Endothelial cell of umbilical vein (primary cell): ENCODE measurements around the gene NUPR2. TPM values are rescaled to one million over a fixed set of nuclear protein-coding genes. Genes with fewer than 3 reads are reported as not detected.
"Not testable (repeated sequence)": the region's sequence is repeated elsewhere in the genome, so short reads cannot be mapped to it uniquely, and the experiment has no call there.

Source experiments
- BruUV-seq: library from RNA; stranded (reverse); fragments of 400-500 nt; replicated peaks from 2 replicates; lab custom pipeline; 2021; lab: Mats Ljungman, UMichigan
- CTCF ChIA-PET: fragments of 300-600, 350-600 bp; sonication (Branson Sonifier 250); formaldehyde crosslinking; loops from one replicate; lab custom pipeline; 2021; ENCODE audit warnings: antibody characterized with exemption, inconsistent platforms; lab: Charles Lee
- POLR2A ChIA-PET: fragments of 300-600, 350-600 bp; sonication (Branson Sonifier 250); formaldehyde crosslinking; loops from one replicate; lab custom pipeline; 2021; ENCODE audit warnings: antibody characterized with exemption, inconsistent platforms; lab: Charles Lee
- DNase-seq: peaks from one replicate; pipeline ENCODE4 v3.0.0-alpha.2; 2011; ENCODE audit warnings: low read depth, low spot score
- FAIRE-seq: peaks from 2 replicates; lab custom pipeline; 2011; peaks lifted over from hg19 to GRCh38; lab: Jason Lieb, UNC
- H2AFZ ChIP-seq: 2 replicates; pipeline ENCODE4 v1.6.0; 2012; ENCODE audit warnings: low read depth, low read length, control low read depth, inconsistent platforms
- H3K27ac ChIP-seq: 2 replicates; pipeline ENCODE4 v1.5.1; 2011; ENCODE audit warnings: low read depth, mild to moderate bottlenecking, control low read depth, low read length, moderate library complexity; ENCODE audit not compliant: insufficient read depth
- H3K27me3 ChIP-seq, 2 experiments: 2 replicates each; pipeline versions ENCODE4 v1.6.0 to v1.6.1; 2011; ENCODE audit warnings: low read length in 2 of 2, mixed read lengths in 1 of 2; ENCODE audit not compliant: control insufficient read depth in 2 of 2, insufficient read depth in 2 of 2
- H3K36me3 ChIP-seq, 2 experiments: 2 replicates in 1 of 2; 3 replicates in 1 of 2; pipeline ENCODE4 v1.5.1; 2011; ENCODE audit warnings: low read length in 2 of 2, mild to moderate bottlenecking in 1 of 2, moderate library complexity in 1 of 2; ENCODE audit not compliant: control insufficient read depth in 2 of 2, insufficient read depth in 2 of 2; ENCODE audit errors: extremely low read depth in 1 of 2
- H3K4me1 ChIP-seq: 3 replicates; pipeline ENCODE4 v1.5.1; 2011; ENCODE audit warnings: mild to moderate bottlenecking, low read length; ENCODE audit not compliant: control insufficient read depth, insufficient read depth; ENCODE audit errors: extremely low read depth
- H3K4me2 ChIP-seq: 2 replicates; pipeline ENCODE4 v1.6.1; 2011; ENCODE audit warnings: low read length, control low read depth, mixed read lengths; ENCODE audit not compliant: insufficient read depth
- H3K4me3 ChIP-seq, 3 experiments: fragments of 200-600 bp in 1 of 3; sonication (generic), shearing (Covaris generic) in 1 of 3; replicated peaks in 1 of 3; 2 replicates each; pipeline ENCODE4 v1.5.1; 2011 to 2016; ENCODE audit warnings: control low read depth in 3 of 3, low read length in 3 of 3, mild to moderate bottlenecking in 2 of 3, inconsistent platforms in 1 of 3, low read depth in 1 of 3, moderate library complexity in 1 of 3; ENCODE audit not compliant: insufficient read depth in 1 of 3
- H3K79me2 ChIP-seq: 2 replicates; pipeline ENCODE4 v1.6.0; 2012; ENCODE audit warnings: low read length, inconsistent platforms; ENCODE audit not compliant: control insufficient read depth, insufficient read depth
- H3K9ac ChIP-seq: replicated peaks from 2 replicates; pipeline ENCODE3; 2011; ENCODE audit warnings: low read length, control low read depth; ENCODE audit not compliant: insufficient read depth; ENCODE audit errors: extremely low read depth
- H3K9me1 ChIP-seq: replicated peaks from 3 replicates; pipeline ENCODE4 v1.6.0; 2011; ENCODE audit warnings: mild to moderate bottlenecking, low read length; ENCODE audit not compliant: control insufficient read depth, insufficient read depth; ENCODE audit errors: extremely low read depth
- H3K9me3 ChIP-seq: replicated peaks from 2 replicates; pipeline ENCODE4 v1.5.1; 2012; ENCODE audit warnings: low read length, inconsistent platforms; ENCODE audit not compliant: control insufficient read depth, insufficient read depth
- H4K20me1 ChIP-seq: replicated peaks from 2 replicates; pipeline ENCODE3; 2011; ENCODE audit warnings: mild to moderate bottlenecking, low read length; ENCODE audit not compliant: control insufficient read depth, insufficient read depth; ENCODE audit errors: extremely low read depth
- MYC ChIP-seq: IDR thresholded peaks from one replicate; pipeline ENCODE4 v1.6.1; 2011; ENCODE audit warnings: mild to moderate bottlenecking, low read depth, low read length
- POLR2A ChIP-seq: IDR thresholded peaks from 2 replicates; pipeline ENCODE4 v1.6.1; 2012; ENCODE audit warnings: low read depth, mild to moderate bottlenecking, control low read depth, low read length
- POLR2AphosphoS5 ChIP-seq: IDR thresholded peaks from 2 replicates; pipeline ENCODE4 v1.6.1; 2012; ENCODE audit warnings: low read depth, mild to moderate bottlenecking, control low read depth, low read length, moderate library complexity; ENCODE audit not compliant: insufficient read depth
- dilution Hi-C: fragments of 300-500 bp; cut with MboI; formaldehyde crosslinking; loops from one replicate; pipeline ENCODE4 v1.15.0; 2019; ENCODE audit warnings: low sequenced_read_pairs; ENCODE audit not compliant: extremely low pct_ligation_motif_present
- intact Hi-C: fragments of 100-400 bp; cut with micrococcal nuclease; formaldehyde crosslinking; loops from one replicate; pipeline ENCODE4 v1.10.0; 2022
- polyA plus RNA-seq, 4 experiments: library from polyadenylated mRNA; depleted of rRNA in 3 of 4; stranded (reverse) in 3 of 4; unstranded in 1 of 4; fragments of >200 nt; gene quantifications; 2 replicates each; pipeline versions ENCODE4 v1.2.1 to v1.2.3, GENCODE V29; 2011 to 2012; ENCODE audit warnings: missing spikeins in 1 of 4
- total RNA-seq: library from RNA; stranded (reverse); gene quantifications from 2 replicates; pipeline ENCODE4 v1.2.3, GENCODE V29; 2021
- TF ChIP-seq, protein P1 (sequence below), 2 donors: IDR thresholded peaks; 1 replicate in 1 of 2; 2 replicates in 1 of 2; pipeline ENCODE4 v1.5.1; 2011; ENCODE audit warnings: low read length in 2 of 2, mild to moderate bottlenecking in 2 of 2, moderate library complexity in 2 of 2, control low read depth in 1 of 2, inconsistent platforms in 1 of 2, low read depth in 1 of 2; ENCODE audit not compliant: insufficient read depth in 1 of 2; ENCODE audit errors: extremely low read depth in 1 of 2

Gene NUPR2
- total and polyA plus RNA-seq, 2 donors (not counting 3 experiments of a cell fraction or from before 2014, with no cell fraction given): not detected

DNA sequence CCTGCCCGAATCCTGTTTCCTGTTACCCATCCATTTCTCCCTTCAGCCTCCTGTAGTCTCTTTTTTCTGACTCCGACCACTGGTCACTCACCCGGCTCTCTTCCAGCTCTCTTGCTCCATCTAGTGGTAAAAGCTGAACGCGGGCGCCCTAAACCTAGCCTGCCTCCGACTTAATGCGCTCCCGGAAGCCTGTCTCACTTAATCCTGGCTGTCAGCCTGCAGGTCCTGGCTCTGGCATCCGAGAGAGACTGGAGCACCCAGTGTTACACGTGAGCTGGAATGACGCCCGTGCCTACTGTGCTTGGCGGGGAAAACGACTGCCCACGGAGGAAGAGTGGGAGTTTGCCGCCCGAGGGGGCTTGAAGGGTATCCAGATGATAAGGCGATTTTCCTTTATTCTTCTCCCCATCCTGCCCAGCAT lies 41.8 kb downstream of the NUPR2 start:
- intact Hi-C loops (loop anchor here (1.0 to 5.0 kb wide), 4 partner anchors 70 to 433 kb away; partner anchors contain the start of genes NIPSNAP2 and ZNF713), dilution Hi-C loops (no loop called here)
- FAIRE-seq (peak; percentile 95), DNase-seq (peak; percentile 91)
- Histone ChIP-seq H3K9ac (no peak overlapping the region), H3K36me3 (peaks cover 0 to 3% of the 10 kb centered on the region in 2 experiments), H3K9me3 (no peaks in the 10 kb centered on the region), H3K4me3 (no peak overlapping the region), H3K4me2 (no peak overlapping the region), H3K27me3 (no peaks in the 10 kb centered on the region), H3K4me1 (peaks cover 12% of the 10 kb centered on the region), H2AFZ (no peak overlapping the region), H3K79me2 (no peaks in the 10 kb centered on the region), H4K20me1 (no peaks in the 10 kb centered on the region), H3K9me1 (no peaks in the 10 kb centered on the region), H3K27ac (no peak overlapping the region)
- no TSS peak for BruUV-seq
- CTCF ChIA-PET: interaction anchor here (0.8 to 5.2 kb wide), 23 partner anchors 9 to 651 kb away, joined by 3 to 100 read pairs (median 6); partner anchors contain the start of genes CCT6A, CHCHD2, NIPSNAP2 and PHKG1
- POLR2A ChIA-PET: interaction anchor here (0.8 to 1.5 kb wide), 2 partner anchors 12 to 23 kb away, joined by 3 to 8 read pairs; partner anchors contain the start of genes CCT6A and PSPH
- TF ChIP-seq, protein P1, sequence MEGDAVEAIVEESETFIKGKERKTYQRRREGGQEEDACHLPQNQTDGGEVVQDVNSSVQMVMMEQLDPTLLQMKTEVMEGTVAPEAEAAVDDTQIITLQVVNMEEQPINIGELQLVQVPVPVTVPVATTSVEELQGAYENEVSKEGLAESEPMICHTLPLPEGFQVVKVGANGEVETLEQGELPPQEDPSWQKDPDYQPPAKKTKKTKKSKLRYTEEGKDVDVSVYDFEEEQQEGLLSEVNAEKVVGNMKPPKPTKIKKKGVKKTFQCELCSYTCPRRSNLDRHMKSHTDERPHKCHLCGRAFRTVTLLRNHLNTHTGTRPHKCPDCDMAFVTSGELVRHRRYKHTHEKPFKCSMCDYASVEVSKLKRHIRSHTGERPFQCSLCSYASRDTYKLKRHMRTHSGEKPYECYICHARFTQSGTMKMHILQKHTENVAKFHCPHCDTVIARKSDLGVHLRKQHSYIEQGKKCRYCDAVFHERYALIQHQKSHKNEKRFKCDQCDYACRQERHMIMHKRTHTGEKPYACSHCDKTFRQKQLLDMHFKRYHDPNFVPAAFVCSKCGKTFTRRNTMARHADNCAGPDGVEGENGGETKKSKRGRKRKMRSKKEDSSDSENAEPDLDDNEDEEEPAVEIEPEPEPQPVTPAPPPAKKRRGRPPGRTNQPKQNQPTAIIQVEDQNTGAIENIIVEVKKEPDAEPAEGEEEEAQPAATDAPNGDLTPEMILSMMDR (IDR thresholded peaks at IDR 0.05; ENCODE audit: extremely low read depth in 1 of 2, insufficient read depth in 1 of 2, low read depth in 1 of 2, low read length in 2 of 2): peak; percentile 91 to 95
- TF ChIP-seq MYC (no peak), POLR2AphosphoS5 (no peak), POLR2A (no peak)

DNA sequence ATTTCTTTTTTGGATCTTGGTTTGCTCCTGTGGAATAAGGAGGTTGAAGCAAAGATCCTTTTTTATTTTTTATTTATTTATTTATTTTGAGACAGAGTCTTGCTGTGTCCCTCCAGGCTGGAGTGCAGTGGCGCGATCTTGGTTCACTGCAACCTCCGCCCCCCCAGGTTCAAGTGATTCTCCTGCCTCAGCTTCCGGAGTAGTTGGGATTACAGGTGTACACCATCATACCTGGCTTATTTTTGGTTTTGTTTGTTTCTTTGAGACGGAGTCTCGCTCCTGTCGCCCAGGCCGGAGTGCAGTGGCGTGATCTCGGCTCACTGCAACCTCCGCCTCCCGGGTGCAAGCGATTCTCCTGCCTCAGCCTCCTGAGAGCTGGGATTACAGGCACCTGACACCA lies 49.8 kb downstream of the NUPR2 start:
- H4K20me1 ChIP-seq, dilution Hi-C loops, H3K79me2 ChIP-seq, FAIRE-seq, intact Hi-C loops, H3K9me3 ChIP-seq, DNase-seq, H3K9ac ChIP-seq, H3K27ac ChIP-seq, H2AFZ ChIP-seq, H3K4me2 ChIP-seq, H3K9me1 ChIP-seq, POLR2A ChIA-PET, H3K36me3 ChIP-seq, H3K4me3 ChIP-seq, H3K27me3 ChIP-seq, BruUV-seq: not testable (repeated sequence)
- CTCF ChIA-PET: interaction anchor here (0.8 to 2.9 kb wide), 5 partner anchors 8 to 32 kb away, joined by 3 to 24 read pairs (median 8); partner anchors contain the start of genes CCT6A and PSPH
- H3K4me1 ChIP-seq: peaks cover 26% of the 10 kb centered on the region

Other genes with a start within 250 kb of the NUPR2 start
- gene ZNF713, start 229.0 kb downstream of the NUPR2 start, total RNA-seq: 5.5 and 5.6 TPM in 2 replicates
- 1.4 and 1.8 TPM in 2 replicates for gene ZNF713, start 229.0 kb downstream of the NUPR2 start, polyA plus RNA-seq
- 19.5 TPM in 2 replicates for gene MRPS17, start 164.5 kb downstream of the NUPR2 start, total RNA-seq
- gene MRPS17, start 164.5 kb downstream of the NUPR2 start, polyA plus RNA-seq: 11.1 and 11.8 TPM in 2 replicates
- 50.5 and 53.6 TPM in 2 replicates for gene NIPSNAP2, start 151.8 kb downstream of the NUPR2 start, total RNA-seq
- gene NIPSNAP2, start 151.8 kb downstream of the NUPR2 start, polyA plus RNA-seq: 23.7 and 29.7 TPM in 2 replicates
- 20.3 and 24.2 TPM in 2 replicates for gene PSPH, start 65.0 kb downstream of the NUPR2 start, total RNA-seq
- gene PSPH, start 65.0 kb downstream of the NUPR2 start, polyA plus RNA-seq: 10.3 and 11.8 TPM in 2 replicates
- 210 and 221 TPM in 2 replicates for gene CCT6A, start 64.7 kb downstream of the NUPR2 start, total RNA-seq
- gene CCT6A, start 64.7 kb downstream of the NUPR2 start, polyA plus RNA-seq: 119 and 152 TPM in 2 replicates
- 107 and 110 TPM in 2 replicates for gene SUMF2, start 52.1 kb downstream of the NUPR2 start, total RNA-seq
- 91.3 and 92.4 TPM in 2 replicates for gene SUMF2, start 52.1 kb downstream of the NUPR2 start, polyA plus RNA-seq
- gene PHKG1, start 23.5 kb downstream of the NUPR2 start, total RNA-seq: 0.72 and 1.00 TPM in 2 replicates
- 0.32 and 0.78 TPM in 2 replicates for gene PHKG1, start 23.5 kb downstream of the NUPR2 start, polyA plus RNA-seq
- gene CHCHD2, start 9.9 kb downstream of the NUPR2 start, total RNA-seq: 368 and 378 TPM in 2 replicates
- gene CHCHD2, start 9.9 kb downstream of the NUPR2 start, polyA plus RNA-seq: 616 and 626 TPM in 2 replicates